GM12873 (cell line): Measurements from ENCODE around the gene ALPI.

Experiments
- TF ChIP-seq, protein P1 (sequence below): IDR thresholded peaks from 2 replicates; pipeline ENCODE4 v1.5.1; 2012; ENCODE audit warnings: low read depth, mild to moderate bottlenecking, moderate library complexity, low read length, control low read depth; ENCODE audit not compliant: insufficient read depth; ENCODE audit errors: missing control alignments

The ALPI gene

DNA sequence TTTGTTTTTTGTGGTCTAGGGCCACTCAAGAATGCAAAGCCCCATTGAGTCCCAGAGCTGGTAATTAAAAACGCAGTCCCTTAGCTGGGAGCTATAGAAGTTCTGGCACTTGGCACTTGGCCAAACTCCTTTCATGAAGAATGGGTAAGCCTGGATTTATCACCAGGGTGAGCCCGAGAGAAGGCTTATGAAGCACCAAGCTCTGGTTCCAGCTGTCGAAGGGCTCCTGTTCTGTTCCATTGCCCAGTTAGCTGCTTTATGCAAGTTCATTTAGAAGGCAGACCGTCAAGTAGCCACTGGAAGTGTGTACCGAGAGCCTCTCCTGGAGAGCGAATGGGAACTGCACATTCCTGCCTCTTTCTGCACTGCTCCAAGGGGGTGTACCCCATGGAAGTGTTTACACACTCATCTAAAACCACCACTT is 17.5 kb downstream of the ALPI start:
- TF ChIP-seq, protein P1, sequence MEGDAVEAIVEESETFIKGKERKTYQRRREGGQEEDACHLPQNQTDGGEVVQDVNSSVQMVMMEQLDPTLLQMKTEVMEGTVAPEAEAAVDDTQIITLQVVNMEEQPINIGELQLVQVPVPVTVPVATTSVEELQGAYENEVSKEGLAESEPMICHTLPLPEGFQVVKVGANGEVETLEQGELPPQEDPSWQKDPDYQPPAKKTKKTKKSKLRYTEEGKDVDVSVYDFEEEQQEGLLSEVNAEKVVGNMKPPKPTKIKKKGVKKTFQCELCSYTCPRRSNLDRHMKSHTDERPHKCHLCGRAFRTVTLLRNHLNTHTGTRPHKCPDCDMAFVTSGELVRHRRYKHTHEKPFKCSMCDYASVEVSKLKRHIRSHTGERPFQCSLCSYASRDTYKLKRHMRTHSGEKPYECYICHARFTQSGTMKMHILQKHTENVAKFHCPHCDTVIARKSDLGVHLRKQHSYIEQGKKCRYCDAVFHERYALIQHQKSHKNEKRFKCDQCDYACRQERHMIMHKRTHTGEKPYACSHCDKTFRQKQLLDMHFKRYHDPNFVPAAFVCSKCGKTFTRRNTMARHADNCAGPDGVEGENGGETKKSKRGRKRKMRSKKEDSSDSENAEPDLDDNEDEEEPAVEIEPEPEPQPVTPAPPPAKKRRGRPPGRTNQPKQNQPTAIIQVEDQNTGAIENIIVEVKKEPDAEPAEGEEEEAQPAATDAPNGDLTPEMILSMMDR = no peak

DNA sequence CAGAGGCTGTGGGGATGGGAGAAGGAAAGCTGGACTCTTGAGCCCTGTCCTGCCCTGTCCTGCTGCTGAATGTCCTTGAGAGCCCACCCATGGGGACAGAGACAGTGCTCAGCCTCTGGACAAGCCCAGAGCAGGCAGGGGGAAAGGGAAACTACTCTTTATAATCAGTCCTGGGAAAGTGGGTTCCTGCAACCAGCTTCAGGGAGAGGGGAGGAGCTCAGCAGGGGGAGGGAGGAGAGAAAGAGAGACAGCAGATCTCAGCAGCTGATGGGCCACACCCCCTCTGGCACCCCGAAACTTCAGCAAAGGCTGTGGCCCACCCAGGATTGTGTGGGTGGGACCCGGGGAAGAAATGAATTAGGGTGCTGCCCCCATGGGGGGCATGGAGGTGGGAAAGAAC is 20.1 kb downstream of the ALPI start:
- TF ChIP-seq, protein P1 = no peak

DNA sequence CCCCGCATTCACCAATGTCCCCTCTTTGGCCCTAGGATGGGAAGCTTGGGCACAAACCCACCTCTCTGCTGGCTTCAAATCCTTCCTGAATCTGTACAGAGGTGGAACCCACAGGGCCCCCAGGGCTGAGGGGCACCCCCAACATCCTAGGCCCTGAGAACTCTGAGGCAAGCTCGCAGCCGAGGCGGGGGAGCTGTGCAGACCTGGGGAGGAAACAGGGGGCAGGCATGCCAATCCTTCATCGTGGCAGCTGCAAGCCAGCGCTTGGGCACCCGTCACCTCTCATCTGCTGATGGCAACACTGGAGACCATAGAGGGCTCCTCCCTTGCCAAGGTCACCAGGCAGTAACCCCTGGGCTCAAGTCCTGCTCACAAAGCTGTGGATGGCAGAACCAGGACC is 20.8 kb downstream of the ALPI start:
- TF ChIP-seq, protein P1 = no peak

DNA sequence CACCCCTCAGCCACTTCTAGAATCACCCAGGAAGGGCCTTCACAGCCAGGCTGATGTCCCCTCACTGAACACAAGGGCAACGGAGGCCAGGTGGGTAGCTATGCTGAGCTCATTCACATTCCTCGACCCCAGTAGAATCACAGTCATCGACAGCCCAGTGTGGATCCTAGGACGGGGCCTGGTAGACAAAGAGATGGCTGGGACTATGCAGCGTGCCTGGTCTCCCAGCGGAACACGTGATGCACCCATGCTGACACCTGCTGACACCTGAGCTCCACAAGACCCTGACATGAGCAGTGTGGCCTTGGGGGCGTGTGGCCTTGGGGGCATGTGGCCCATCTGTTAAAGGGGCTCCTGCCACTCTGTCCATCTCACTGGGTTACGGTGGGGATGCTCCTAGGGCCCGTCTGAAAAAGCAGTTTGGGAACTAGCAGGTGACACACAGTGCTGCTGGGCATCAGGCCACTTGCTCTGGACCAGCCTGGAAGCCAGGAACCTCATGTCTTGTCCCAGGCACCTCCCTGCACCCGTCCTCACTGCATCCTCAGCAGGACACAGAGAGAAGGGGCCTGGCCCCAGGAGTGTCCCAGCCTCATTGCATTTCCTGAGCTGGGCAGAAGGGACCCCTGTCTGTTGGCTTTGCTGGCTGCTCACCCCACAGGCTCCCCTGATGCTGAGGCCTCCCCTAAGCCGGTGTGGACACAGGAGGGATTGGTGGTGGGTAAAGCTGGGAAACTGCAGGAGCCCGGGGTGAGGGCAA is 22.0 kb downstream of the ALPI start:
- TF ChIP-seq, protein P1 = no peak

DNA sequence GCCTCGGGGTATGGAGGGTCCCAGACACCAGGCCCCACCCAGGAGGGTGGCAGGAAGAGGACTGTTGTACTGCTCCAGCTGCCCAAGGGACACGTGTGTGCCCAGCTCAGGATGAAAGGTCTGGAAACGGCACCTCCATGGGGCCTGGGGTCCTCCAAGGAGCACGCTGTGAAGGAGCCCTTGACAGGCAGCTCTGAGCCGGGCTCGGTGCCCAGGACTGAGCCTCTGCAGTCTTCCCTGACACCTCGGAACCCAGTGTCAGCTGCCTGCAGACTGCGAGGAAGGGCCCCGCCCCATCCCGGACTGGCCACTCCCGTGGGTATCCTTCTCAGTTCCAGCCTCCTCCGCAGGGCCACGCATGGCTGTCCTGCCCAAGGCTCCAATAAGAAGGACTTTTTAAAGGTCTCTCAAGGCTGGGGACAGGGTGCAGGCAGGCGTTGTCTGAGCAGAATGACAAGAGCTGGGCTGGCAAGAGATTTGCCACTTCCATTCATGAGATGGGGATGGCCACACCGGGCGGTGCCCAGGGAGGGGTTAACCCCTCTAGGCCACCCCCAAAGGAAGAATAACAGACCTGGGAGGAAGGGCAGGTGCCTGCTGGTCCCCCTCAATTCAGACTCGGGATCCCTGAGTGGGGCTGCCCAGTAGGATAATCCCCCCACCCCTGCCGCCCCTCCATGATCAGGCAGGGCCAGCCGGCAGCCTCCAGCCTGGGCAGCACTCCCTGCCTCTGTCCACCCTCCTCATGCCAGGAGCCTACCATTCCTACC is 22.8 kb downstream of the ALPI start:
- TF ChIP-seq, protein P1 = no peak

DNA sequence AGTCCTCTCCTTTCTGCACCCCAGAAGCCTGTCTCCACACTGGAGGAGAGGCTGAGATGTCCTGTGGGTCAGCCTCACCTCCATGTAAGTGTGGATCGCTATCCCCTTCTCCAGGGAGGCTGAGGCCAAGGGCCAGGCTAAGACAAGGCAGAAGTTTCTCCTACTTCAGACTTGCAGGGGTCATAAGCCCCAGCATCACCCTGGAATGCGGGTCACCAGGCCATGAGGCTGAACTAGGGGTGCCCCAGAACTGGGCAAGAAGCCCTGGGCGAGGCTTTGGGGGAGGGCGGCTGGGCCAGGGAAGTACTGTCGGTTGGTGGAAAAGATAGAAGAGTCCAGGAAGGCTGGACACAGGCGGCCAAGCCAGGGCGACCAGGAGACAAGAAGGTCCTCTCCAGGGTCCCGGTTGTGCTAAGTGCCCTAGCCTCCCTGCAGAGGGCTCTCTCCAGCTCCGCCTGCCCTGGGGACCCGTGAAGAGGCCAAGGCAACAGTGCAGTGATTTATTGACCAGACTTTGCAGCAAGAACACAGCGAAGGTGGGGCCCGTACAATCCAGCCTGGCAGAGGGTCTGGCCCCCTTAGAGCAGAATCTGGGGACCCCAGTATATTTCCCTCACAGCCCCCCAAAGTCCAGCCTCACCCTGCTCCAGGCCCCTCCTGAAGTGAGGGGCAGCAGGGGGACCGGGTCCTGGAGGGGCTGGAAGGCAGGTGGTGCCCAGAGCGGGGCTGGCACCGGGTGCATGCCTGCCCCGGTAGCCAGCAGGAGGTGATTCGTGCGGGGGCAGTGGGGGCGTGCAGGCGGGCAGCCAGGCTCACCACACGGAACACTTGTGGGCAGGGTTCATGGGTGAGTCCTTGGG is 23.6 kb downstream of the ALPI start:
- TF ChIP-seq, protein P1 = no peak
